ENCODE results near the gene TMCC2. TPM values are rescaled to one million over a fixed set of nuclear protein-coding genes. Genes with fewer than 3 reads are reported as not detected.

The TMCC2 gene
- total RNA-seq, 1 experiment from 2014 or later, result 2.2 TPM

- no peak overlapping the region for H3K4me3 ChIP-seq (ENCODE audit: low read depth, low read length, poor library complexity, severe bottlenecking)
- H3K27me3 ChIP-seq (replicated peaks; ENCODE audit: insufficient read depth, low read depth, low read length, poor library complexity), result no peaks in the 10 kb centered on the region
- DNase-seq (ENCODE audit: low spot score), result no peak
- TF ChIP-seq CTCF (conservative IDR thresholded peaks at IDR 0.05; ENCODE audit: low read depth, low read length) (no peak), EZH2 (IDR thresholded peaks at IDR 0.05; ENCODE audit: borderline replicate concordance, low read depth, low read length, poor library complexity, severe bottlenecking) (no peak)
- no peaks in the 10 kb centered on the region for H3K36me3 ChIP-seq (ENCODE audit: insufficient read depth, low read length, poor library complexity, severe bottlenecking)
- intact Hi-C loops (cut with micrococcal nuclease; ENCODE audit: unreplicated experiment), result no loop called here
- H3K4me1 ChIP-seq (ENCODE audit: insufficient read depth, low read length, poor library complexity, severe bottlenecking), result peaks cover 5% of the 10 kb centered on the region
- H3K27ac ChIP-seq (ENCODE audit: low read depth, low read length, poor library complexity, severe bottlenecking), result no peak overlapping the region
- no TSS peak for BruUV-seq (replicated peaks)
- ChIA-PET CTCF (no interaction called here), POLR2A (ENCODE audit: low non-redundant PET) (no interaction called here)
- no peaks in the 10 kb centered on the region for H3K9me3 ChIP-seq (ENCODE audit: low read depth, low read length, poor library complexity, severe bottlenecking)
Observed at GRCh38 chr1:205216588-205216987, 11.2 kb upstream of the TMCC2 start.

GRCh38 chr1:205217418-205217817, 10.3 kb upstream of the TMCC2 start:
- CTCF ChIA-PET, result no interaction called here
- no peaks in the 10 kb centered on the region for H3K27me3 ChIP-seq (replicated peaks; ENCODE audit: insufficient read depth, low read depth, low read length, poor library complexity)
- BruUV-seq (replicated peaks), result no TSS peak
- POLR2A ChIA-PET (ENCODE audit: low non-redundant PET), result no interaction called here
- intact Hi-C loops (cut with micrococcal nuclease; ENCODE audit: unreplicated experiment), result no loop called here
- no peak for DNase-seq (ENCODE audit: low spot score)
- no peaks in the 10 kb centered on the region for H3K4me1 ChIP-seq (ENCODE audit: insufficient read depth, low read length, poor library complexity, severe bottlenecking)
- H3K4me3 ChIP-seq (ENCODE audit: low read depth, low read length, poor library complexity, severe bottlenecking), result no peak overlapping the region
- no peaks in the 10 kb centered on the region for H3K36me3 ChIP-seq (ENCODE audit: insufficient read depth, low read length, poor library complexity, severe bottlenecking)
- TF ChIP-seq EZH2 (IDR thresholded peaks at IDR 0.05; ENCODE audit: borderline replicate concordance, low read depth, low read length, poor library complexity, severe bottlenecking) (no peak), CTCF (conservative IDR thresholded peaks at IDR 0.05; ENCODE audit: low read depth, low read length) (no peak)
- no peaks in the 10 kb centered on the region for H3K9me3 ChIP-seq (ENCODE audit: low read depth, low read length, poor library complexity, severe bottlenecking)
- H3K27ac ChIP-seq (ENCODE audit: low read depth, low read length, poor library complexity, severe bottlenecking), result no peak overlapping the region

- POLR2A ChIA-PET (ENCODE audit: low non-redundant PET), result no interaction called here
- intact Hi-C loops (cut with micrococcal nuclease; ENCODE audit: unreplicated experiment), result no loop called here
- Histone ChIP-seq H3K27me3 (replicated peaks; ENCODE audit: insufficient read depth, low read depth, low read length, poor library complexity) (no peaks in the 10 kb centered on the region), H3K36me3 (ENCODE audit: insufficient read depth, low read length, poor library complexity, severe bottlenecking) (no peaks in the 10 kb centered on the region), H3K27ac (ENCODE audit: low read depth, low read length, poor library complexity, severe bottlenecking) (no peak overlapping the region), H3K4me3 (ENCODE audit: low read depth, low read length, poor library complexity, severe bottlenecking) (no peak overlapping the region), H3K9me3 (ENCODE audit: low read depth, low read length, poor library complexity, severe bottlenecking) (no peaks in the 10 kb centered on the region), H3K4me1 (ENCODE audit: insufficient read depth, low read length, poor library complexity, severe bottlenecking) (no peaks in the 10 kb centered on the region)
- DNase-seq (ENCODE audit: low spot score), result no peak
- BruUV-seq (replicated peaks), result no TSS peak
- CTCF ChIA-PET, result no interaction called here
- TF ChIP-seq EZH2 (IDR thresholded peaks at IDR 0.05; ENCODE audit: borderline replicate concordance, low read depth, low read length, poor library complexity, severe bottlenecking) (no peak), CTCF (conservative IDR thresholded peaks at IDR 0.05; ENCODE audit: low read depth, low read length) (no peak)
Observed at GRCh38 chr1:205220421-205220820, 7.3 kb upstream of the TMCC2 start.

All from A673 (cell line).